HG03457 (cell line): ENCODE measurements around the gene SPON2.

ENCODE experiments used
- ATAC-seq: cut with Tn5 transposase; IDR thresholded peaks from one replicate; pipeline ENCODE4 v1.9.1; 2021; ENCODE audit warnings: moderate number of reproducible peaks; ENCODE audit not compliant: unreplicated experiment

Gene SPON2

DNA sequence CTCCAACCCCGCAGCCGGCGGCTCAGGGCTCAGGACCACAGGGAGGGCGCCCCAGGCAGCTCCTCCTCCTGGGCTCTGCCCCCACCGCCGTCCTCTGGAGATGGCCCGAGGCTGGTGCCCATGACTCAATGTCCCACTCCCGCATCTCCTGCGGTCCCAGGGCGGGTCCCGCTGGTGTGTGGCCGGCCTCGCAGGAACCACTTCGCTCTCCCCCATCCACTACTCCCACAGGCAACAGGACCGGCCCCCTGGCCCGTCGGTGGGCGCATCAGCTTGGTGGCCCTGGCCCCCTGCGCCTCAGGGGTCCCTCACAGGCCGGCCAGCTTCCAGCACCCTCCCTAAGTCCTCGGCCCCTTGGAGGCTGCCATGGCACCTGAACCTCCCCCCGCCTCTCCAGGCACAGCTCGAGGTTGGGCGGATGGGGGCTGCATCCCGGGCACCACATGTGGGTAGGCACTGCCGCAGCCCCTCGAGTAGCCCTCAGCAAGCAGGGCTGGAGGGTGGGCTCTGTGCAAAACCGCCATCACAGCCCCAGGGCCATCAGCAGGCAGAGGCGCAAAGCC is 22.8 kb upstream of the SPON2 start:
- no peak for ATAC-seq

- no peak for ATAC-seq
These were observed 21.9 kb upstream of the SPON2 start for GRCh38 chr4:1194010-1194900.

DNA sequence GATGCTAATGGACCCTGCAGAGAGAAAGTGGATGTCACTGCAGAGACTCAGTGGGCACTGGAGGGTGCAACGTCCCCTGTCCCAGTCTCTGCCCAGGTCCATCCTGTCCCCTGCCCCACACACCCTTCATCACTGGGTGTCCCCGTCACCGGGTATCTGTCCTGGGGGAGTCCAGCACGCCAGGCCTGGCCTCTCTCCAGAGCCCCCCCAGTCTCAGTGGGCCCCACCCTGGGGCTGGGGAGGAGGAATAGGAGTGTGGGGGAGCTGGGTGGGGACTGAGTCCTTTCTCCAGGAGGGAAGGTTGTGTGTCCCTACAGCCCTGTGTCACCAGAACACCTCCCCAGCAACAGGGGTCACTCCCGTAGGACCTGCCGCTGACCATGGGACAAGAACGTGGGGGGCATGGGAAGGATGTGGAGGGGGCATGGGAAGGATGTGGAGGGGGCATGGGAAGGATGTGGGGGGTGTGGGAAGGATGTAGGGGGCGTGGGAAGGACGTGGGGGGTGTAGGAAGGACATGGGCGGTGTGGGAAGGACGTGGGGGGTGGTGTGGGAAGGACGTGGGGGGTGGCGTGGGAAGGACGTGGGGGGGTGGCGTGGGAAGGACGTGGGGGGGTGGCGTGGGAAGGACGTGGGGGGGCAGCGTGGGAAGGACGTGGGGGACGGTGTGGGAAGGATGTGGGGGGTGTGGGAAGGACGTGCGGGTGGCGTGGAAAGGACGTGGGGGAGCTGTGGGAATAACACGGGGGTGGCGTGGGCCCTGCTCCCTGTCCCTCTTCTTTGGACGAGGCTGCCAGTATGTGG is 21.0 kb upstream of the SPON2 start:
- no peak for ATAC-seq

DNA sequence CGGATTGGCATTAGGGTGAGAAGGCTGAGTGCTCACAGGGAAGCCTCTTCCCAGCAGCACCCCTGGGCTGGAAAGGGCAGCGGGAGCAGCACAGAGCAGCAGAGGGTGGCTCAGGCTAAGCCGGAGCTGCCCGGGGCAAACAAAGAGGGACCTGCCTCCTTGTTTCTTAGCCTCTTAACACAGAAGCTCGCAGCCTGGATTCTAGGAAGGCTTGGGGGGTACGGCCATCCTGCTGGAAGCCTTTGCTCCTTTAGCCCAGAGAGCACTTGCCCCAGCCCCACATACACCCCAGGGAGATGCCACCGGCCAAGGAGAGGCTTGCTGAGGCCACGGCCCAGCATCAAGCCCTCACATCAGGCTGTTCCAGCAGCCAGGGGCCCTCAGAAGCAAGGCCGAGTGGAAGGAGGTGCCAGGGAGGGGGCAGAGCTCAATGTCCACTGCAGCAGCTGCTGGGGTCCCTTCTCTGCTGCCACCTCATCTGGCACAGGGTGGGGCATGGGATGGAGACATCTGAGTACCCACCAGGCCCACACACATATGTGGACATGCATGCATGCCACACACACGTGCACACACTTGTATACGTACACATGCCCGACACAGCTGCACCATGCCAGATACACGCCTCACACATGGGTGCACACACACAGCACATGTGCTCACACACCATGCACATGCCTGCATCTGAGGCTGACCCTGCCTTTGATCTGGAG is 20.3 kb upstream of the SPON2 start:
- no peak for ATAC-seq

DNA sequence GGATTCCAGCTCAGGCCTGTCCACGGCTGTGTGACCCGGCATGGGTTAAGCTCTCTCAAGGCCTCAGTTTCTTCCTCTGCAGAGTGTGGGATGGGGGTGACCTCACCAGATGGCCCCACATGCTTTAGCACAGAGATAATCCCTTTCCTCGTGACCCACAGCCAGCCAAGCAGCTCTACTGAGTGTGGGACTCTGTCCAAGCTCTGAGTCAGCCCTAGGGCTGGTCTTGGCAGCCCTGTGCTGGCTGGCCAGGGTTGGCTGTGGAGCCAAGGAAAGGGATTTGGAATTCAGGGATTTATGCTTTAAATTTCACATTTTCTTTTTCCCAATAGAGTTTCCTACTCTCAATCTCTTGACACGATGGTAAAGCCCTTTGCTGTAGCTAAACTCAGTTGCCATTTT is 19.7 kb upstream of the SPON2 start:
- ATAC-seq = no peak

GRCh38 chr4:1191621-1192020 is 19.2 kb upstream of the SPON2 start:
- ATAC-seq = no peak

DNA sequence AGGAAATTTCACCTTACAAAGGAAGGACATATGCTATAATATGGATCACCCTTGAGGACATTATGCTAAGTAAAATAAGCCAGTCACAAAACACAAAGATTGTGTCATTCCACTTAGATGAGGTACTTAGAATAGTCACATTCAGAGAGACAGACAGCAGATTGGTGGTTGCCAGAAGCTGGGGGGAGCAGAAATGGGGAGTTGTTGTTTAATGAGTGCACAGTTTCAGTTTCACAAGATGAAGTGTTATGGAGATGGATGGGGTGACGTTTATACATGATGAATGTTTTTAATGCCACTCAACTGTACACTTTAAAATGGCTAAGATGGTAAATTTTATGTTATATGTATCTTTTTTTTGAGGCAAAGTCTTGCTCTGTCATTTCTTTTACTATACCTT is 14.8 kb upstream of the SPON2 start:
- peak; percentile 57 for ATAC-seq

GRCh38 chr4:1183985-1184773 is 11.8 kb upstream of the SPON2 start:
- no peak for ATAC-seq

GRCh38 chr4:1182313-1182712 is 9.9 kb upstream of the SPON2 start:
- no peak for ATAC-seq

- no peak for ATAC-seq
These were observed 8.3 kb upstream of the SPON2 start for GRCh38 chr4:1180663-1181062.

DNA sequence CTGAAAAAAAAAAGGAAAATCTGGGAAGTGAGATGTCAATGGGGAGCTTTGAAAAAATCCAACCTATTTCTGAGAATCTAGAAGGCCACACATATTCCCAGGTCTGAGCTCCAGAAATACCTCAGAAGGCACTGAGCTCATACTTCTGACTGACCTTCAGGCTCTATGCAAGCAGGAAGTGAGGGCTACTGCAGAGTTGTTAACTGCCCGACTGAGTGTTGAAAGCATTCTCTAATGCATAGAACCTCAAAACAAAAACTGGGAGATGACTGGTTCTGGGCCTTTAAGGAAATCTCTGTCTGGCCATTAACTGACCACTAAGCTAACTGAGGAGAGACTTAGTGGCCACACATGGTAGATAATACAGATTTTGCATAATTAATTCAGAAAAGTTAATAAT is 7.6 kb upstream of the SPON2 start:
- no peak for ATAC-seq

- no peak for ATAC-seq
These were observed 6.7 kb upstream of the SPON2 start for GRCh38 chr4:1179089-1179441.

DNA sequence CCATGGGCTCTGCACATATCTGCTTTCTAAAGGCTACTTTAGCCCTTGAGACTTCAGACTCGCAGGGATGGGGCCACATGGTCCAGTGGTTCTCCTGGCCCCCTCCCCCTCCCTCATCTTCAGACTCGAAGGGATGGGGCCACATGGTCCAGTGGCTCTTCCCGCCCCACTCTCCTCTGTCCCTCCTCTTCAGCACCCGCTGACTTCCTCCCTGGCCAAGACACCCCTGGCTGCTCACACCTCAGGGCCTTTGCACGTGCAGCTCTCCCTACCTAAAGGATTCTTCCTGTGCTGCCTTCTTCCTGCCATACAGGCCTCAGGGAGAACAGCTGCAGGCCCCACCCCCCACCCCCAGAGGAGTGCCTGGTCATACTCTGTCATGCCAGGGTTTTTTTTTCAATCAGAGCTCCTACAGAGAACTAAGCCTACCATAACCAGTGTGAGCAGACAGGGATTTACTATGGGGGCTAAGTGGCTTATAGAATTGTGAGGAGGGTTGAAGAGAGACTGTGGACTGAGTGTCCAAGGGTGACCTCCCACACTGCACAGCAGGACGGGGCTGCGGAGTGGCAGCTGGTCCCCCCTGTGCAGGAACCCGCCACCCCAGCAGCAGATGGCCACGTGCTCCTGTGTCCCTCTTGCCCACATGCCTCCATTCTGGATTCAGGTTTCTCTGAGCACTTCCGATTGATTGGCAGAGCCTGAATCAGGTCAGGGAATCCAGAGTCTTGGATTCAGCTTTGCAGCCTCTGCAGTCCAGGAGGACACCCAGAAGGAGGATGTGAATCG is 6.1 kb upstream of the SPON2 start:
- no peak for ATAC-seq

DNA sequence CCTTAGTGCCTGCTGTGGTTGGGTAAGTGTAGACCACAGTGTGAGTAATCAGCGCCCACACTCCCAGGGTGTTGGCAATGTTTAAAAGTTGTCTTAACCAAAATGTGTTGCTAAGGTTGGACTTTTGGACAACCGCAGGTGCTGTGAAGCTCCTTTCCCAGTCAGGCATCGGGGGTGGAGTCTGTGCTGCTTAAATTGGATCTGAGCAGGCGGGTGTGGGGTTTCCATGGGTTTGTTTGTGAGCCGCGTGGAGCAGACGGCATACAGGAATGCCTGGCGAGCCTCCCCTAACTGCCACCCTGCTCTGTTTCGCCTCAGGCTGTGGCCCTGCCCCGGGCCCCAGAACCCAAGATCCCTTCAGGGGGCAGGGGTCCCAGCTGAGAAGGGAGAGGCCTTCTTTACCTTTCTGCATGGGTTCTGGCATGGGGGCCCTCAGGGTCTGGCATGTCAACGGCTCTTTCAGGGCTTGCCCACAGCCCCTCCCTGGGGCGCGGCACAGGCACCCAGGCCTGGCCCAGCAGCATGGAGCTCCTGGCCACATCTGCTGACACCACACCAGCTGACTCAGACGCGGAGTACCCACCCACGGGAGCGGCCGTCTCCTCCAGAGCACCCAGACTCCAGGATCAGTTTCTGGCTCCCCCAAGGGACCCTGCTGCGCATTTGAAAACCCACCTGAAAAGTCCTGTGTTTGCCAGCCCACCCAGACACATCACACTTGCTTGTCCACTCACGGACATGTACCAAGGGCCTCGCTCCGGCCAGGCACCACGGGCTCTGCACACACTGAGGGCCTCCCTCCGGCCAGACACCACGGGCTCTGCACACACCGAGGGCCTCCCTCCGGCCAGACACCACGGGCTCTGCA is 5.1 kb upstream of the SPON2 start:
- no peak for ATAC-seq

DNA sequence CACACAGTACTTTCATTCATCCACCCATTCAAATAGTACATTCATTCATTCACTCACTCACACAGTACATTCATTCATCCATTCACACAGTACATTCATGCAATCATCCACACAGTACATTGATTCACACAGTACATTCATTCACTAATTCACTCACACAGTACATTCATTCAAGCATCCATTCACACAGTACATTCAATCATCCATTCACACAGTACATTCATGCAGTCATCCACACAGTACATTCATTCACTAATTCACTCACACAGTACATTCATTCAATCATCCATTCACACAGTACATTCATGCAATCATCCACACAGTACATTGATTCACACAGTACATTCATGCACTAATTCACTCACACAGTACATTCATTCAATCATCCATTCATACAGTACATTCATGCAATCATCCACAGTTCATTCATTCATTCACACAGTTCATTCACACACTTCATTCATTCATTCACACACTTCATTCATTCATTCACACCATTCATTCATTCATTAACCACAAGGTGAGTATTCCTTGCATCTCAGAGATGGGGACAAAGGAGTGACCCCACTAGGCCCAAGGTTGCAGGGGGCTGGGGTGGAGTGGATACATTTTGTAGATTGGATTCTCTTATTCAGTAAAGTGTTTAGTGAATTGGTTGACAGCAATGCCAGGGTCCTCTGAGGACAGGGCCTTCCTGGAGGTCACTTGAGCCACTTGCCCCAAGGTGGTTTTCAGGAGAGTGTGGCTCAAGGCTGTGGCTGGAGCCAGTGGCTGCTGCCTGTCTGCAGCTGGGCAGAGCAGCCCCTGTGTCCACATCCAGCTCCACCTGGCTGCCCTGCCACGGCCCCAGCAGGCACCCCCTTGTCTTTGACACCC is 4.3 kb upstream of the SPON2 start:
- no peak for ATAC-seq

DNA sequence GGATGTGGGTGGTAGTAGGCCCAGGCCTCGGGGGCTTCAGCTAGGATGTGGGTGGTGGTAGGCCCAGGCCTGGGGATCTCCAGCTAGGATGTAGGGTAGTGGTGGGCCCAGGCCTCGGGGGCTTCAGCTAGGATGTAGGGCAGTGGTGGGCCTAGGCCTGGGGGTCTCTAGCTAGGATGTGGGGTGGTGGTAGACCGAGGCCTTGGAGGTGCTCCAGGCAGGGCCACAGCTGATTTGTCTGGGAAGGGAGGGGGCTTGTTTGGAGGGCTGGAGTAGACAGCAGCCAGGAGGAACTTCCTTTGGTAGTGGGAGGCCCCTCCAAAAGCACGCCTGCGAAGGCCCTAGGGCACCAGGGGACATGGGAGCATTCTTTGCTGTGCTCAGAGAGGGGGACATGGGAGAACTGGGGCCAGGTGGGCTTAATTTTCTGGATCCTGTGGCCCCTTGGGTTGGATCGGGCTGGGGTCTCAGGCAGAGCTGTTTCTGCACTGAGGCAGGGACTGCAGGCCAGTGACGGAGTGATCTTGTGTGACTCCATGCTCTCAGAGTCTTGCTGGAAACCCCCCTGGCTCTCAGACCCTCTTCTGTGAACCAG is 3.3 kb upstream of the SPON2 start:
- no peak for ATAC-seq

DNA sequence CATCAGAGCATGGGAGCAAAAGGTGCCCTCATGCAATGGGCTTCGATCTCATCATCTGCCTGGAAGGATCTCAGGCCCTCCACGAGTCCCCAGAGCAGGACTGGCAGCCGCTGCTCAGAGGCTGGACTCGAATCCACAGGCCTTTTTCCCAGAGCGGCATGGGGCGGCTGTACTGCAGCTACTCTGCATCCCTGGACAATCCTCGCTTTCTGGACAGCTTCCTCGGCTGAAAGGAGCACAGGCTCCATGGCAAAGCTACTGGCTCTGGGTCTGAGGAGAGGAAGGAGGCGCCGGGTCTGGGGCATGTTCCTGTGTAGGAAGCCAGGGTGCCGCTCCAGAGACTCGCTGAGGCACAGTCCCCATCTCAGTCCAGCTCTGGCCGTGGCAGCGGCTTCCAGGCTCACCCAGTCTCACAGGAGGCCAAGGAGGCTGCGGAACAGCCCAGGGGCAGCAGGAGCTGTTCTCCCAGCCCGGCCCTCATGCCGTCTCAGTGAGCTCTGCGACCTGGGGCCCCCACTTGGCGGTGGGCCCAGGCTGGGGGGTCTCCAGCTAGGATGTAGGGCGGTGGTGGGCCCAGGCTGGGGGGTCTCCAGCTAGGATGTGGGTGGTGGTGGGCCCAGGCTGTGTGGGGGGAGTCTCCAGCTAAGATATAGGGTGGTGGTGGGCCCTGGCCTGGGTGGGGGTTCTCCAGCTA is 2.7 kb upstream of the SPON2 start:
- ATAC-seq = no peak
